ENCODE measurements around the gene FBRSL1. TPM values are rescaled to one million over a fixed set of nuclear protein-coding genes. Genes with fewer than 3 reads are reported as not detected.

Gene FBRSL1
- polyA plus RNA-seq, 3 donors = 0.39 to 28.7 (median 0.74) TPM

GRCh38 chr12:132522592-132523380 is 32.8 kb downstream of the FBRSL1 start:
- Histone ChIP-seq H3K27me3 (ENCODE audit: control insufficient read depth in 2 of 2, insufficient read depth in 2 of 2, low read length in 2 of 2) (no peaks in the 10 kb centered on the region), H3K4me2 (replicated peaks; ENCODE audit: extremely low read depth, low read length, poor library complexity, severe bottlenecking) (no peak overlapping the region), H4K20me1 (ENCODE audit: insufficient read depth, low read length) (peaks cover 100% of the 10 kb centered on the region), H3K79me2 (ENCODE audit: insufficient read depth, low read length) (peaks cover 15% of the 10 kb centered on the region), H3K36me3 (replicated peaks in 1 of 2; ENCODE audit: control insufficient read depth in 1 of 2, insufficient read depth in 2 of 2, low read length in 2 of 2) (peaks cover 23 to 32% of the 10 kb centered on the region in 2 donors), H3K4me1 (ENCODE audit: control insufficient read depth in 1 of 2, insufficient read depth in 2 of 2, low read length in 2 of 2) (no peaks in the 10 kb centered on the region), H3K27ac (ENCODE audit: low read depth in 1 of 2, low read length in 2 of 2) (no peak overlapping the region), H3K4me3 (replicated peaks in 1 of 3; ENCODE audit: low read depth in 2 of 3, low read length in 3 of 3) (no peak overlapping the region), H3K9ac (ENCODE audit: insufficient read depth, low read length, poor library complexity, severe bottlenecking) (no peak overlapping the region), H2AFZ (ENCODE audit: insufficient read depth, low read depth, low read length, poor library complexity, severe bottlenecking) (no peak overlapping the region), H3K9me3 (replicated peaks in 1 of 2; ENCODE audit: control insufficient read depth in 1 of 2, insufficient read depth in 1 of 2, low read length in 2 of 2) (peaks cover 11 to 14% of the 10 kb centered on the region in 2 donors)
- Mint-ChIP-seq H3K9me3 (peaks cover 9 to 17% (median 14%) of the 10 kb centered on the region in 7 donors), H3K27ac (no peak overlapping the region), H3K4me1 (peaks cover 11% of the 10 kb centered on the region), H3K27me3 (ENCODE audit: low read depth in 3 of 3) (peaks cover 0 to 5% (median 0%) of the 10 kb centered on the region in 3 donors), H3K4me3 (no peak overlapping the region), H3K36me3 (peaks cover 18 to 41% of the 10 kb centered on the region in 2 donors)
- no peak for TF ChIP-seq CTCF (IDR thresholded peaks at IDR 0.05)
- intact Hi-C loops (cut with micrococcal nuclease) = loop anchor here (1.0 kb wide), 1 partner anchor 107 kb away; no protein-coding TSS in a partner anchor
- DNase-seq = no peak
- 90% methylated on average over 21 of the region's 25 CpGs for WGBS (ENCODE audit: insufficient coverage)

- Histone ChIP-seq H3K9me3 (replicated peaks in 1 of 2; ENCODE audit: control insufficient read depth in 1 of 2, insufficient read depth in 1 of 2, low read length in 2 of 2) (peaks cover 6 to 7% of the 10 kb centered on the region in 2 donors), H3K79me2 (ENCODE audit: insufficient read depth, low read length) (peaks cover 9% of the 10 kb centered on the region), H3K27me3 (ENCODE audit: control insufficient read depth in 2 of 2, insufficient read depth in 2 of 2, low read length in 2 of 2) (no peaks in the 10 kb centered on the region), H3K27ac (ENCODE audit: low read depth in 1 of 2, low read length in 2 of 2) (no peak overlapping the region), H3K36me3 (replicated peaks in 1 of 2; ENCODE audit: control insufficient read depth in 1 of 2, insufficient read depth in 2 of 2, low read length in 2 of 2) (peaks cover 18 to 23% of the 10 kb centered on the region in 2 donors), H3K4me2 (replicated peaks; ENCODE audit: extremely low read depth, low read length, poor library complexity, severe bottlenecking) (no peak overlapping the region), H4K20me1 (ENCODE audit: insufficient read depth, low read length) (peaks cover 100% of the 10 kb centered on the region), H3K9ac (ENCODE audit: insufficient read depth, low read length, poor library complexity, severe bottlenecking) (no peak overlapping the region), H2AFZ (ENCODE audit: insufficient read depth, low read depth, low read length, poor library complexity, severe bottlenecking) (no peak overlapping the region), H3K4me1 (ENCODE audit: control insufficient read depth in 1 of 2, insufficient read depth in 2 of 2, low read length in 2 of 2) (no peaks in the 10 kb centered on the region), H3K4me3 (replicated peaks in 1 of 3; ENCODE audit: low read depth in 2 of 3, low read length in 3 of 3) (no peak overlapping the region)
- peak; percentile 52 to 64 (median 60) for DNase-seq
- Mint-ChIP-seq H3K4me3 (no peak overlapping the region), H3K9me3 (peaks cover 6 to 10% (median 6%) of the 10 kb centered on the region in 7 donors), H3K4me1 (peaks cover 11% of the 10 kb centered on the region), H3K27me3 (ENCODE audit: low read depth in 3 of 3) (peaks cover 0 to 5% (median 0%) of the 10 kb centered on the region in 3 donors), H3K36me3 (peaks cover 8 to 41% of the 10 kb centered on the region in 2 donors), H3K27ac (peak overlapping the region in 1 of 7 donors; percentile 64)
- intact Hi-C loops (cut with micrococcal nuclease) = loop anchor here (1.0 kb wide), 1 partner anchor 108 kb away; no protein-coding TSS in a partner anchor
- 55% methylated on average over 28 of the region's 28 CpGs for WGBS (ENCODE audit: insufficient coverage)
- peak; percentile 93 for TF ChIP-seq CTCF (IDR thresholded peaks at IDR 0.05)
Measured at GRCh38 chr12:132523576-132524331, 33.8 kb downstream of the FBRSL1 start.
